GM18526 (cell line): Measurements from ENCODE around the gene NIT2.
A peak's percentile ranks its signal among the peaks of the same experiment; 100 is the strongest.

Experiments
- POLR2A ChIP-seq: IDR thresholded peaks from 3 replicates; pipeline ENCODE4 v1.6.1; 2011; ENCODE audit not compliant: insufficient read length; ENCODE audit errors: extremely low read depth

Gene NIT2

GRCh38 chr3:100376301-100376700, 41.7 kb downstream of the NIT2 start:
- no peak for TF ChIP-seq POLR2A

GRCh38 chr3:100384733-100385525, 50.4 kb downstream of the NIT2 start:
- no peak for TF ChIP-seq POLR2A

GRCh38 chr3:100386437-100387074, 52.0 kb downstream of the NIT2 start:
- TF ChIP-seq POLR2A = no peak

GRCh38 chr3:100389025-100389424, 54.5 kb downstream of the NIT2 start:
- no peak for TF ChIP-seq POLR2A

- TF ChIP-seq POLR2A = no peak
These were observed 61.3 kb downstream of the NIT2 start for GRCh38 chr3:100395679-100396431.

GRCh38 chr3:100396967-100397366, 62.4 kb downstream of the NIT2 start:
- TF ChIP-seq POLR2A = no peak

- TF ChIP-seq POLR2A = no peak
These were observed 64.9 kb downstream of the NIT2 start for GRCh38 chr3:100399341-100400071.

GRCh38 chr3:100400419-100400779, 65.8 kb downstream of the NIT2 start:
- no peak for TF ChIP-seq POLR2A

- peak; percentile 81 for TF ChIP-seq POLR2A
These were observed 66.5 kb downstream of the NIT2 start, which contains the start of the genes LNP1 and TOMM70 for GRCh38 chr3:100400780-100401673. LNP1 (plus strand) TSS chr3:100401539; CDS start chr3:100429730, 28,191 bp downstream. TOMM70 (minus strand) TSS chr3:100401089; CDS start chr3:100400949, 140 bp downstream.

- no peak for TF ChIP-seq POLR2A
These were observed 67.1 kb downstream of the NIT2 start for GRCh38 chr3:100401674-100402041.

- no peak for TF ChIP-seq POLR2A
These were observed 67.7 kb downstream of the NIT2 start for GRCh38 chr3:100402256-100402655.

GRCh38 chr3:100402891-100403290, 68.3 kb downstream of the NIT2 start:
- TF ChIP-seq POLR2A = no peak

GRCh38 chr3:100403362-100404249, 69.0 kb downstream of the NIT2 start:
- no peak for TF ChIP-seq POLR2A
